Measurements from ENCODE around the gene CEP63.

Gene CEP63

GRCh38 chr3:134485718-134486576, at the start of gene CEP63, which contains the start of gene ANAPC13:
TSS of gene CEP63 (plus strand) at chr3:134486057. CDS start at chr3:134495321, 9,264 bp downstream.
TSS of gene ANAPC13 (minus strand) at chr3:134485985. CDS start at chr3:134482904, 3,081 bp downstream.
- DNase-seq (ENCODE audit: low read depth), result peak; percentile 97

- DNase-seq (ENCODE audit: low read depth), result no peak
Measured at GRCh38 chr3:134437211-134437752, 48.6 kb upstream of the CEP63 start.

GRCh38 chr3:134441321-134441720, 44.5 kb upstream of the CEP63 start:
- DNase-seq (ENCODE audit: low read depth), result no peak

DNA sequence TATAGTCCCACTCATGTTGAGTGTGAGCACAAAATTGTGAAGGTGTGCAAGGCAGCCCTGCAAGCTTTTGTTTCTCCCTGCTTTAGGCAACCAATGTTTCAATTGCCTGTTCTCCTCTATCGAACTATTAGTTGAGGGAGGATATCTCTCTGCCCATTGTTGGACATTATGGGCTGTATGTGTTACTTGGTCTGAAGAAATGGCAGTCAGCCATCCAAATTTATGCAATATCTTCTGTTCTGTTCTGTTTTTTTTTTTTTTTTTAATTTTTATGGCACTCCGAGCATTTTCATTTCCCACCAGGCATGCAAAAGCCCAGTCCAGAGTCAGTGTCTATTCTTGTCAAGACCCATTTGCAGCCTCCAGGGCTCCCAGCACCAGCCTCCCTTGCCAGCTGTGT, 44.0 kb upstream of the CEP63 start:
- DNase-seq (ENCODE audit: low read depth), result no peak

DNA sequence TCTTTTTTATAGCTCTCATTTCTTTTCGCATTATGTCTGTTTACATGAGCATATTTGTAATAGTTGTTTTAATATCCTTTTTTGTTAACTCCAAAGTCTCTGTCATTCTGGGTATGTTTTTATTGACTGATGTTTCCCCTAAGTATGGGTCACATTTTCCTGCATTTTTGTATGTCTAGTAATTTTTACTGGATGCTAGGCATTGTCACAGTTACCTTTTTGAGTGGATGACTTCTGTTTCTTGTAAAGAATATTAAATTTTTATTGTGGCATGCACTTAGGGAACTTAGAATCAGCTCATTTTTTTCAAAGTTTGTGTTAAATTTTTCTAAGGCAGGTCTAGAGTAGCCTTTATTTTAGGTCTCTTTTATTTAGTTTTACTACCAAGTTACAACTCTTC, 40.8 kb upstream of the CEP63 start:
- DNase-seq (ENCODE audit: low read depth), result no peak

GRCh38 chr3:134445636-134446035, 40.2 kb upstream of the CEP63 start:
- no peak for DNase-seq (ENCODE audit: low read depth)

- DNase-seq (ENCODE audit: low read depth), result no peak
Measured at GRCh38 chr3:134446800-134447199, 39.1 kb upstream of the CEP63 start.

- no peak for DNase-seq (ENCODE audit: low read depth)
Measured at GRCh38 chr3:134447351-134447750, 38.5 kb upstream of the CEP63 start.

- no peak for DNase-seq (ENCODE audit: low read depth)
Measured at GRCh38 chr3:134448664-134449063, 37.2 kb upstream of the CEP63 start.

DNA sequence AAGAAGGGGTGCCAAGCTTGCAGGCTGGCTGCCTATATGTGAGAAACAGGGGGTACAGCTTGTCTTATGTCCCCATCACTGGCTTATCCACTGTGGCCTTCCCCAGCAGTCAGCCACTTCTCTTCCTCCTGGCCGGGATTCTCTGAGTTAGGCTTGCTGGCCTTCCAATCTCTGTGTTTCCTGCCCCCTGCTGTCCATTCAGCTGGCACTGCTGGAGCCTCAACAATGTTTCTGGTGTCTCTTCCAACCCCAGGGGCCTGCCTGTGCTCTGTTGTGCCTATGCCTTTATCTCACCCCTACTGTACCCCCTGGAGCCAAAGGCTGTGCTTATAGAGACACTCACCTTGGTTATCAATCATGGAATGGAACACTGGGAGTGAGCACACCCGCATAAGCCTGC, 36.6 kb upstream of the CEP63 start:
- DNase-seq (ENCODE audit: low read depth), result no peak

- no peak for DNase-seq (ENCODE audit: low read depth)
Measured at GRCh38 chr3:134449951-134450350, 35.9 kb upstream of the CEP63 start.

DNA sequence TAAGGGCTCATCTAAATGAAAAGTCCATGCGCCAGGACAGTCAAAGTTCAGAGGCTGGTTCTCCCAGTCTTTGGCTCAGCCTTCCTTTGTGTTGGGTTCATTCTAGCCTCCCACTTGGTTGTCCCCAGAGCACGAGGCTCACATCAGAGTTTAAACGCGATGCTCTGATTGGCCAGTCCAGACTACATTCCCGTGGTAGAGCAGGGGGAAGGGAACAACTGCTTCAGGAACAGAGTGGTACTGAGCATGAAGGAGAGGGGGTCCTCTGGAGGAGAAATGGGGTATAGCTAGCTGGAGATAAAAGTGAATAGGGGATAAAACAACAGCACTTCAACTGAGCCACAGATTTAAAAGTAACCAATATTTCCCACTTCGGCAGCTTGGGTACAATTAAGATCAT, 32.2 kb upstream of the CEP63 start:
- DNase-seq (ENCODE audit: low read depth), result no peak

GRCh38 chr3:134457376-134458074, 28.3 kb upstream of the CEP63 start:
- DNase-seq (ENCODE audit: low read depth), result no peak

GRCh38 chr3:134458406-134458945, 27.4 kb upstream of the CEP63 start:
- no peak for DNase-seq (ENCODE audit: low read depth)

DNA sequence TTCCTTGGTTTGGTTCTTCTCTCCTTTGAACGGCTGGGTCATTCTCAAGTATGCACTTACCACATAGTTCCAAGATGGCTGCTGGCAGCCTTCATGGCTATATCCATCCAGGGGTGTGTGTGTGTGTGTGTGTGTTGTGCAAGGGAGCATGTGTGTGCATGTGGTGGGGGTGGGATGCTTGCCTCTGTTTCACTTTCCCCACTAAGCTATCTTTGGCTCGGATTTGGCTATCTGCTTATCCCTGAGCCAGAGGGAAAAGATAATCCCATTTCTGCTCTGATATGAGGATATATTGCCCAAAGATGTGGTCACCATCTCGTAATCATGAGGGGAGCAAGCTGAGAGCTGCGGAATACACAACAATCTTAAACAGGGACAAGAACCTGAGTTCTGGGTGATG, 26.3 kb upstream of the CEP63 start:
- DNase-seq (ENCODE audit: low read depth), result no peak

DNA sequence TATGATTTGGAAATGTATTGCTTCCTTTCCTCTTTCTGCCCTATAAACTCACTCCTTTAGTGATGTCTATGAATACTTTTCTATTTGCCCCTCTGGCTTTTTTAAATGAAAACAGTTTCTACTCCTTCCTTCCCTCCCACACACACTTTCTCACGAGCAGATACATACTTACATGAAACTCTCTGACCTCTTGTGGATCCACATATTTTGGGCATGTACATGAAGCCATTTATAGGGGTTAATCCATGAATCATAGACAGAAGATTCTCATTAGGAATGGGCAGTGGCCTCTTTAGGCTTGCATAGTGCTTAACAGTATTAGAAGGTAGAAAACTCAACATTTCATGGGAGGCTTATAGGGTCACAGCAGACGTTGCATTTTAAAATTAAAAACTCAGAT, 24.9 kb upstream of the CEP63 start:
- peak; percentile 76 for DNase-seq (ENCODE audit: low read depth)

DNA sequence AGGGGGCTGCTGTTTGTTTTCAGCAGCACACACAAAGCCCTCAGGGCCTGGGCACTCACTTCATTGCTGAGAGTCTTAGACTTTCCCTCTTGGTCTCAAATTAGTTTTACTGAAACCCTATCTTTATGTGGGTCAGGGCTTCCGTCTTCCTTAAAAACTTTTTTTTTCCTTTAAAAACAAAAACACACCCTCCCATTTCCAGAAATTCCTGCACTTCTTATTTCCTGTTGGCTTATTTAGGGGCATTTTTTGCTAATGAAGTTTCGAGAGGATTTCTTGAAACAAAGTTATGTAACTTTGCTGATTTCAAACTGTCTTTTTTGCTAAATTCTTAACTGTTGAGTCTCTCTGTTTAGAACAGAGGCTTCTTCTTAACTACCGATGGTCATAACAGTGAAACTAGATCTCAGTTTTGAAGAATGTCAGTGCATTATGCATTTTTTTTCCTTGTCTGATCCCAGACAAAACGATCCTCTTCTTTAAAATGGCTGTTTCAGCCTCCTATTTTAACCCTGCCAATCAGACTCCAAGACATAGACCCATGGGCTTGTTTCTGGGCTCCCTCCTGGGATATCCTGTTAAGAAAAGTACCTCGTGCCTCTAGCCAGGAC, 23.4 kb upstream of the CEP63 start:
- no peak for DNase-seq (ENCODE audit: low read depth)

DNA sequence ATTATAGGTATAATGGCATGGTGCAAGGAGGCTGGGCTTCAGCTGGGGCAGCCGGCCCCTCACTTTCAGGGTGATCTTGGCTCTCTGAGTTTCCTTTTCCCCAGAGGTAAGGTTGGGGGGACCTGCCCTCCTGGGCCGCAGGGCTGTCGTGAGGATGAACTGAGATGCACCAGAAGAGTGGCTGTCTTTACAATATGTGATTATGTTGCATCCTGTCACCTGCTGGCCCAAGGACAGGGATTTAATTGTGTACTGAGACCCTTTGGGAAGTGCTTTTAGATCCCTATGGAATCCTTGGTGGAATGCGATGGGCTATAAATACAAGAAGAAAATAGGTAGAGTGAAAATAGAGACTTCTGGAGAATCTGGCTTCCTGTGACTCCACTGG, 22.2 kb upstream of the CEP63 start:
- DNase-seq (ENCODE audit: low read depth), result no peak

- DNase-seq (ENCODE audit: low read depth), result peak; percentile 76
Measured at GRCh38 chr3:134464064-134464688, 21.7 kb upstream of the CEP63 start.

GRCh38 chr3:134464689-134465365, 21.0 kb upstream of the CEP63 start:
- no peak for DNase-seq (ENCODE audit: low read depth)

DNA sequence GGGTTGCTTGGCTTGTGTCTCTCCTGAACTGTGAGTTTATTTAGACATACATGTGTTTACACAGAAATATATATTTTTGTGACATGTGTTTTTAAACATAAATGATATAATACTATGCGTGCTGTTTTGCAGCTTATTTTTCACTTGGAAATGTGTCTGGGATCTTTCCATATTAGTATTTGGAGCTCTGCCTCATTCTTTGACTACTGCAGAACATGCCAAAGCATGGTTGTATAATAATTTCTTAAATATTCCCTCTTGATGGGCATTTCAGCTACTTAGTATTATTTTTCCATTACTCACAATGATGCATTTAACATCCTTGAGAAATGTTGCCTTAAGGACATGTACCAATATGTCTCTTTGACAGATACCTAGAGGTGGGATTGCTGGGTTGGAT, 19.5 kb upstream of the CEP63 start:
- no peak for DNase-seq (ENCODE audit: low read depth)
